ENCODE results near the gene GRIA2. TPM values are rescaled to one million over a fixed set of nuclear protein-coding genes. Genes with fewer than 3 reads are reported as not detected.

Gene GRIA2
- total RNA-seq, 2 experiments from 2014 or later: not detected

GRCh38 chr4:157327666-157328065, 107.1 kb downstream of the GRIA2 start:
- Histone ChIP-seq H3K4me1 (ENCODE audit: insufficient read depth, low read length, poor library complexity, severe bottlenecking) (no peaks in the 10 kb centered on the region), H2AFZ (ENCODE audit: low read length) (no peak overlapping the region), H3K79me2 (ENCODE audit: insufficient read depth, low read depth, low read length) (no peaks in the 10 kb centered on the region), H3K4me2 (ENCODE audit: low read length) (no peak overlapping the region), H3K9me2 (ENCODE audit: insufficient read depth, low read length) (no peaks in the 10 kb centered on the region), H3K36me3 (ENCODE audit: insufficient read depth, low read length) (no peaks in the 10 kb centered on the region), H4K20me1 (ENCODE audit: insufficient read depth, low read length) (no peaks in the 10 kb centered on the region), H3K4me3 (ENCODE audit: low read depth, low read length, poor library complexity, severe bottlenecking) (no peak overlapping the region), H3K9me3 (ENCODE audit: low read length) (no peaks in the 10 kb centered on the region), H3K27ac (ENCODE audit: low read depth, low read length, poor library complexity, severe bottlenecking) (no peak overlapping the region)
- CTCF ChIA-PET (ENCODE audit: unreplicated experiment): no interaction called here
- no peak for DNase-seq (ENCODE audit: low spot score)
- TF ChIP-seq CTCF (conservative IDR thresholded peaks at IDR 0.05; ENCODE audit: low read length) (no peak), EZH2phosphoT487 (IDR thresholded peaks at IDR 0.05; ENCODE audit: borderline replicate concordance, low read depth, low read length) (no peak)
- POLR2A ChIA-PET: no interaction called here
- intact Hi-C loops (cut with micrococcal nuclease; ENCODE audit: unreplicated experiment): no loop called here
- no TSS peak for BruUV-seq (replicated peaks)

DNA sequence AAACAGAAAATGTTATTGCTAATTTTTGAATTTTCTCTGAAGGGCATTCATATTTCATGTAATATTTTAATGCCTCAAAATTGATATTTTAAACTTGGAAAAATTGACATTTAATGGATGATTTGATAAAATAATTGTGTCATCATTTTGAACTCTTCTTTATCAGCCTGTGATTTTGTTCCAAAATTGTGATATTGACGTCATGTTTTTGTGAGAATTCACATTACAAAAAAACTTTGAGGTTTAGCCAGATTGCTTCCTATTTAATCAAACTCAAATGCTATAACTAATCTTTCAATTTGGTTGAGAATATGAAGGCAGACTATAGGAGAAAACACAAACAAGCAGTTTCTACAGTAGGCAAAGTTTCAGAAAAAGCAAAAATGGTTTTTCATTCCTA, 137.4 kb downstream of the GRIA2 start:
- H3K9me3 ChIP-seq (ENCODE audit: low read length): no peaks in the 10 kb centered on the region
- no peaks in the 10 kb centered on the region for H3K4me1 ChIP-seq (ENCODE audit: insufficient read depth, low read length, poor library complexity, severe bottlenecking)
- H3K27ac ChIP-seq (ENCODE audit: low read depth, low read length, poor library complexity, severe bottlenecking): no peak overlapping the region
- H4K20me1 ChIP-seq (ENCODE audit: insufficient read depth, low read length): no peaks in the 10 kb centered on the region
- H3K9me2 ChIP-seq (ENCODE audit: insufficient read depth, low read length): no peaks in the 10 kb centered on the region
- BruUV-seq (replicated peaks): no TSS peak
- CTCF ChIA-PET (ENCODE audit: unreplicated experiment): no interaction called here
- no peak overlapping the region for H3K4me3 ChIP-seq (ENCODE audit: low read depth, low read length, poor library complexity, severe bottlenecking)
- no peak overlapping the region for H3K4me2 ChIP-seq (ENCODE audit: low read length)
- no peak overlapping the region for H2AFZ ChIP-seq (ENCODE audit: low read length)
- TF ChIP-seq CTCF (conservative IDR thresholded peaks at IDR 0.05; ENCODE audit: low read length): no peak
- no peak for TF ChIP-seq EZH2phosphoT487 (IDR thresholded peaks at IDR 0.05; ENCODE audit: borderline replicate concordance, low read depth, low read length)
- H3K79me2 ChIP-seq (ENCODE audit: insufficient read depth, low read depth, low read length): no peaks in the 10 kb centered on the region
- intact Hi-C loops (cut with micrococcal nuclease; ENCODE audit: unreplicated experiment): no loop called here
- DNase-seq (ENCODE audit: low spot score): no peak
- POLR2A ChIA-PET: no interaction called here
- no peaks in the 10 kb centered on the region for H3K36me3 ChIP-seq (ENCODE audit: insufficient read depth, low read length)

- DNase-seq (ENCODE audit: low spot score): no peak
These were observed 137.9 kb downstream of the GRIA2 start for GRCh38 chr4:157358439-157358838.

More at GRCh38 chr4:157358439-157358838, 137.9 kb downstream of the GRIA2 start:
- ChIA-PET CTCF (ENCODE audit: unreplicated experiment) (no interaction called here), POLR2A (no interaction called here)
- H3K36me3 ChIP-seq (ENCODE audit: insufficient read depth, low read length): no peaks in the 10 kb centered on the region
- no peak overlapping the region for H3K4me2 ChIP-seq (ENCODE audit: low read length)
- no peak overlapping the region for H2AFZ ChIP-seq (ENCODE audit: low read length)
- H3K4me1 ChIP-seq (ENCODE audit: insufficient read depth, low read length, poor library complexity, severe bottlenecking): no peaks in the 10 kb centered on the region
- no peaks in the 10 kb centered on the region for H3K9me2 ChIP-seq (ENCODE audit: insufficient read depth, low read length)
- no peak overlapping the region for H3K27ac ChIP-seq (ENCODE audit: low read depth, low read length, poor library complexity, severe bottlenecking)
- intact Hi-C loops (cut with micrococcal nuclease; ENCODE audit: unreplicated experiment): no loop called here
- H3K4me3 ChIP-seq (ENCODE audit: low read depth, low read length, poor library complexity, severe bottlenecking): no peak overlapping the region
- H3K9me3 ChIP-seq (ENCODE audit: low read length): no peaks in the 10 kb centered on the region
- no peak for TF ChIP-seq EZH2phosphoT487 (IDR thresholded peaks at IDR 0.05; ENCODE audit: borderline replicate concordance, low read depth, low read length)
- no peak for TF ChIP-seq CTCF (conservative IDR thresholded peaks at IDR 0.05; ENCODE audit: low read length)
- H3K79me2 ChIP-seq (ENCODE audit: insufficient read depth, low read depth, low read length): no peaks in the 10 kb centered on the region
- H4K20me1 ChIP-seq (ENCODE audit: insufficient read depth, low read length): no peaks in the 10 kb centered on the region
- no TSS peak for BruUV-seq (replicated peaks)
